Fibroblast of the aortic adventitia (primary cell): Measurements from ENCODE around the gene GOLIM4. TPM values are rescaled to one million over a fixed set of nuclear protein-coding genes. Genes with fewer than 3 reads are reported as not detected.
A peak's percentile ranks its signal among the peaks of the same experiment; 100 is the strongest.

ENCODE experiments used
- DNase-seq: peaks from one replicate; pipeline ENCODE4 v3.0.0-alpha.2; 2010; ENCODE audit warnings: low read depth
- H3K4me3 ChIP-seq: 2 replicates; pipeline ENCODE4 v1.5.1; 2011; ENCODE audit warnings: low read depth, mild to moderate bottlenecking, control low read depth, low read length, moderate library complexity
- CTCF ChIP-seq: IDR thresholded peaks from 2 replicates; pipeline ENCODE4 v1.5.1; 2011; ENCODE audit warnings: mild to moderate bottlenecking, low read length, control low read depth, inconsistent platforms; ENCODE audit not compliant: insufficient read depth
- total RNA-seq: library from RNA; depleted of rRNA; stranded (reverse); fragments of >200 nt; gene quantifications from 2 replicates; pipeline ENCODE4 v1.2.3, GENCODE V29; 2012; ENCODE audit warnings: low replicate concordance

Gene GOLIM4
- total RNA-seq, 1 donor: 50.0 TPM

- no peak for TF ChIP-seq CTCF
- peak; percentile 87 for DNase-seq
- H3K4me3 ChIP-seq: no peak overlapping the region
These were observed 20.6 kb upstream of the GOLIM4 start for GRCh38 chr3:168116279-168116678.

- DNase-seq: no peak
- H3K4me3 ChIP-seq: no peak overlapping the region
- no peak for TF ChIP-seq CTCF
These were observed 18.1 kb upstream of the GOLIM4 start for GRCh38 chr3:168113848-168114247.

DNA sequence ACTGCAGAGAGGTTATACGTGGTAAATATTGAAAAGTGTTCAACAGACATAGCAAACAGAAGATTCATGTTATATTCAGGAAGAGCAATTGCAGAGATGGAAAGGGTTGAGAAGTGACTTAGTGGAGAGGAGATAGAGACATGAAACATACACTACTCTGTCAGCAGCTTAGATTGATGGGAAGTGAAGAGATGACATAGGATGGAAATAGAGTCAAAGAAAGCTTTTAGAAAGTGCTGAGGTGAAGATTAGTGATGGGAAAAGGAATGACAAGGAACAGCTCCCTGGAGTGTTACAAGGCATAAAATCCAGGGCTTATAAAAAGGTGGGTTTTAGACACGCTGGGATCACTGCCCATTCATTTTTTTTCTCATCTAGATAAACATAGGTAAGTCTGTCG, 17.2 kb upstream of the GOLIM4 start:
- DNase-seq: no peak
- no peak for TF ChIP-seq CTCF
- no peak overlapping the region for H3K4me3 ChIP-seq

GRCh38 chr3:168104361-168104760, 8.6 kb upstream of the GOLIM4 start:
- no peak overlapping the region for H3K4me3 ChIP-seq
- TF ChIP-seq CTCF: no peak
- DNase-seq: no peak

DNA sequence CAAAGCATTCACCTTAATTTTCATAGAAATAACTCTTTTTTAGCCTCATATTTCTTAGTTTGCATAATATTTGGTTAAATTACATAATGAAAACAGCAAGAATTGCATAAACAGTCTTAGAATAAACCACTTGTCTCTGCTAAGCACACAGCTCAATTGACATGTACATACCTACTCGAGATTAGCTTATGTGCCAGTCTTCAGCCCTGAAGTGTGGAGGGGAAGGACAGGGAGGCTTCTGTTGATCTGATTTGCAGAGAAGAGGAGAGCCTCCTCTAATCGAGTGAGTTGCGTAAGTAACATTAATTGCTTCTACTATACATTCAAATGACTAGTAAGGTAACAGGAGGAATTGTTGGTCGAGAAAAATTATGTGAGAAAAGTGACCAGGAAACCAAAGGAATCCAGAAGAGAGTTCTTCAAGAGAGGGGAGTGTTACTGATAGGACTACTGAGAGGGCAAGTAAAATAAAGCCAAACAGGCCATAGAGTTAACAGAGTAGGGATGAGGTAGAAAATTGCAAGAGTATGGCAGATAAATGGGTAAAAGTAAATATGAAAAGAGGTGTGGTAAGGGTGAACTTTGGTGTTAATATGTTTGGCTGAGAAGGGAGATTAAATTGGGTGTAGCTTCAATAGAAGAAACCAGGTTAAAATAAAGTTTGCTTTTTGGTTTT, 7.1 kb upstream of the GOLIM4 start:
- TF ChIP-seq CTCF: no peak
- DNase-seq: no peak
- H3K4me3 ChIP-seq: no peak overlapping the region

- no peak overlapping the region for H3K4me3 ChIP-seq
- peak; percentile 44 for DNase-seq
These were observed 5.2 kb upstream of the GOLIM4 start for GRCh38 chr3:168100777-168101492.

More at GRCh38 chr3:168100777-168101492, 5.2 kb upstream of the GOLIM4 start:
- TF ChIP-seq CTCF: no peak
